HG03108 (cell line): ENCODE measurements around the gene FAM89A.
"Not testable (repeated sequence)": the region's sequence is repeated elsewhere in the genome, so short reads cannot be mapped to it uniquely, and the experiment has no call there.

ENCODE experiments used
- ATAC-seq: cut with Tn5 transposase; IDR thresholded peaks from one replicate; pipeline ENCODE4 v1.9.1; 2021; ENCODE audit warnings: moderate library complexity; ENCODE audit not compliant: unreplicated experiment

Gene FAM89A

GRCh38 chr1:231035799-231036198, 4.3 kb downstream of the FAM89A start:
- ATAC-seq = no peak

GRCh38 chr1:231032963-231033362, 7.1 kb downstream of the FAM89A start:
- no peak for ATAC-seq

DNA sequence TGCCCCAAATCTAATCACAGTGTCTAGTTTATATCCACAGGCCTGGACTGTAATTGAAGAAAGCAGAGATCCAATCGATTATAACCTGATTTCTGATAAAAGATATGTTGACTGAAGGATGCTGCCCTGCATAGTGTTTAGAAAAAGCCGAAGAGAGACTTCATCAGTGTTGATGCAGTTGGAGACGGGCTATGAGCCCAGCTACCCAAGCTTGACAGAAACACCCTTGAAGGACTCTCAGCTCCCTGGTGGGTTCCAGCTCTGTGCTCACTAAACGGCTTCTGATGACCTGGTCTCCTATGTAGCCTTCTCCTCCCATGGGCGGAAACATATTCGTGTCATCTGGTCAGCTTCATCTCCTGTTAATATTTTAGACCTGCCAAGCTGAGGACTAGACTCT, 10.2 kb downstream of the FAM89A start:
- no peak for ATAC-seq

GRCh38 chr1:231029247-231029646, 10.8 kb downstream of the FAM89A start:
- not testable (repeated sequence) for ATAC-seq

DNA sequence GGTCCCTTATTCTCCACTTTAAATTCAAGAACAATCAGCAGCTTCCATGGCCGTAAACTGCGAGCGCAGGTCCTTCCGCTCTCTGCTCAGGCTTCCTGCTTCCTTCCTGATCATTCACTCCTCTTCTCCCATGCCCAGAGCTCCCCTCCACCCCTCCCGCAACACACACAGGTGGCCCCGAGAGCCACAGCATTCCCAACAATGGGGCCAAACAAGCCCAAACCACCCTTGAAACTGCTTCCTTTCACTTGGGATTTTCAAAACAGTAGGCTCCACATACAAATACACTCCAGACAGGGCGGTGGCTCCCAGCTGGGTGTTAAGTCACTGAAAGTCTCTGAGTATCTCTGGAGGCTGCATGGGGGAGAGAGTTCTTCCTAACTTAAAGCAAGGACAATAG, 11.4 kb downstream of the FAM89A start:
- no peak for ATAC-seq

- ATAC-seq = no peak
These were observed 12.1 kb downstream of the FAM89A start for GRCh38 chr1:231027971-231028370.

GRCh38 chr1:231027136-231027925, 12.7 kb downstream of the FAM89A start:
- no peak for ATAC-seq

- ATAC-seq = no peak
These were observed 13.5 kb downstream of the FAM89A start for GRCh38 chr1:231026576-231026975.

DNA sequence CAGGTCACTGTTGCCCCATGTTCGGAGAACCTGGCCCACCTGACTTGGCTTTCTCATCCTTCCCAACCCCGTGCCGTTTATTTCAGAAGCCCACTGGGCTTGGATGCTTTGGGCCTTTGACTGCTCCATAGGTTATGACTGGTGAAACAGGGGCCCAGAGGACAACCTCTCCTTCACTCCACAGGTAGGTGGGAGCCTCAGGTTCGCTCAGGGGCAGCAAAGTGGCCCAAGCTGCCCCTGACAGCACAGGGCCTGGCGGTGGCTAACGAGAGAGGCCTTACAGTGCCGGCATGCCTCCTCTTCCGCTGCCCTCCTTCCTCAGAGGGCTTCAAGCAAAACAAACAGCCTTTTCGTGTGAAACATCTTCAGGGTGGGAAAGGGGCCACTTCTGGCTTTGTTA, 16.9 kb downstream of the FAM89A start:
- no peak for ATAC-seq

GRCh38 chr1:231022543-231022942, 17.5 kb downstream of the FAM89A start:
- ATAC-seq = not testable (repeated sequence)

- no peak for ATAC-seq
These were observed 18.5 kb downstream of the FAM89A start for GRCh38 chr1:231021540-231022031.

- ATAC-seq = no peak
These were observed 19.2 kb downstream of the FAM89A start for GRCh38 chr1:231020816-231021215.

DNA sequence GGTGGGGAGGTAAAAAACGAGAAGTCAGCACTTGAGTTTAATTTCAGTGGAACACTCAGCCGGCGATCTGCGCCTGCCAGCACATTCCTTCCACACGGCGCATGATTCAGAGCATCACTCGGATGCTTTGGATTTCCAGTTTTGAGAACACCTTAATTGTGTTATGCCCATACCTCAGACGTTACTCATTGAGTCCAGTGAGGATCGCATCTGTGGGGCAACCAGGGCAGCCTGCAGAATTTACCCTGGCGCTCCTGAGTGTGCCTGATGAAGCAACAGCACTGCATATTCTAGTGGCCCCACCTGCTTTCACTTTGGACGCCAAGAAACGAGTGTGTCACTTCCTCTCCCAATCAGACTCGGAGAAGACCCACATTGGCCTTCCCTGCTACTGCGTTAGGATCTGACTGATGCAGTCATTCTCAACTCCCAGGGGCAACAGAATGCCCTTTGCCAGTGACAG, 19.9 kb downstream of the FAM89A start:
- ATAC-seq = no peak

- no peak for ATAC-seq
These were observed 20.3 kb downstream of the FAM89A start for GRCh38 chr1:231019711-231020110.

DNA sequence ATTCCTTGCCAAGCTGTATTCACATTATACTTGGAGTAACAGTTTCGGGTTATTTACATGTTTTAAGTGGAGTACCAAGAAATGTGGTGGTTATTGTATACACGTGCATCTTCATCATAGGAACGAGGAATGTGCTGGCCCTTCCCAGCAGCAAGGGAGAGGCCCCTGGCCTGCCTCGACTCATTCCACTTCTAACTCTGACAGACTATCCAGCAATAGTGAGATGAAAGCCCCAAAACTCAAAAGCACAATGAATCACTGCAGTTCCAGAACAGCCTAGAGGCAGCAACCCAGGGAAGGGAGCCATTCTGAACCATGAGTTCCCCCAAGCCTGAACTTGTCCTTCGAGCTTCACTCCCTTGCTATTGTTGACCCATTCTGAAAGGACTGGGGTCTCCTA, 23.1 kb downstream of the FAM89A start:
- no peak for ATAC-seq

DNA sequence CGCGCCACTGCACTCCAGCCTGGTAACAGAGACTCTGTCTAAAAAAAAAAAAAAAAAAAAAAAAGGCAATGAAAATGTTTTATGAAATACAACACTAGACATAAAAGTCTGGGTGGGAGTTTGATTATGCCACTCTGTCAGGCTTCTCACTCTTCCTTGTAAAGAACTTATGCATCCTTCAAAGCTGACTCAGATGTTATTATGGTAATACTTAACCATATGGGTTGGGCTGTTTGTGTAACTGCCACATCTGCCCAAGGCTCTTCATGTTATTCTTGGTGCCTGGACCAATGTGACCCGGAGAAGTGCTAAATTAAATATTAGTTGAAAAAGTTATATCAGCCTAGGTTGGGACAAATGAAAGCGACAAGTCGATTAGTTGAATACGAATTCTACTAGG, 23.8 kb downstream of the FAM89A start:
- ATAC-seq = no peak

DNA sequence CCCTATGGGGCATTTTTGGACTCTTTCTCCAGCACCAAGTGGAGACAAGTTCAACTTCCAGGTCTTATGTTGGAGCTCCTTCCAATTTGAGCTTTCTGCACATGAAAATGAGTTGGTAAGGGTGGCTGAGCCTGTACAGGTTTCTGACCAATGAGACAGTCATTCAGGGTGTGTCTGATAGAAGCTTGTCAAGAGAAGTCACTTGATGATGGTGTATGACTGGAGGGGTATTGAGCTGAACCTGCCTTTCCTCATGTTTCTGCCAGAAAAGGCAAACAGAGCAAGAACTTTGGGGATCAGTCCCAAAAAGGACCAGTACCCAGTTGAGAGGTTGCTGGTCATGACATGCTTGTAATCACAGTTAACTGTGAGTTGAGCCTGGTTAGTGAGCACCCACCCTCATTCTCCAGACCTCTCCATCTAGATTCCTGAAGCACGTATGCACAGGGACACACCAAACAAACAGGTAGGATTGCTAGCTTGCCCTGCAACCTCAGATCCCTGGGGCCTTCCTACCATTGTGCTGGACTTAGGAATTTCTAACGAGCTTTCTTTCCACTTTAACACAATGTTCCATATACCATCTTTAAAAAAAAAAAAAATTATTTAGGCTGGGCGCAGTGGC, 26.6 kb downstream of the FAM89A start:
- no peak for ATAC-seq

- no peak for ATAC-seq
These were observed 28.1 kb downstream of the FAM89A start for GRCh38 chr1:231011963-231012362.

DNA sequence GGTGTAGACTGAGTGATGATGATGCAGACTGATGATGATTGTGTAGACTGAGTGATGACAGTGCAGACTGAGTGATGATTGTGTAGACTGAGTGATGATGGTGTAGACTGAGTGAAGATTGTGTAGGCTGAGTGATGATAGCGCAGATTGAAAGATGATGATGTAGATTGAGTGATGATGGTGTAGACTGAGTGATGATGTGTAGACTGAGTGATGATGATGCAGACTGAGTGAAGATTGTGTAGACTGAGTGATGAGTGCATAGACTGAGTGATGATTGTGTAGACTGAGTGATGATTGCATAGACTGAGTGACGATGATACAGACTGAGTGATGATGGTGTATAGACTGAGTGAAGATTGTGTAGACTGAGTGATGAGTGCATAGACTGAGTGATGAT, 28.7 kb downstream of the FAM89A start:
- ATAC-seq = no peak

GRCh38 chr1:231007535-231007934, 32.5 kb downstream of the FAM89A start:
- not testable (repeated sequence) for ATAC-seq

DNA sequence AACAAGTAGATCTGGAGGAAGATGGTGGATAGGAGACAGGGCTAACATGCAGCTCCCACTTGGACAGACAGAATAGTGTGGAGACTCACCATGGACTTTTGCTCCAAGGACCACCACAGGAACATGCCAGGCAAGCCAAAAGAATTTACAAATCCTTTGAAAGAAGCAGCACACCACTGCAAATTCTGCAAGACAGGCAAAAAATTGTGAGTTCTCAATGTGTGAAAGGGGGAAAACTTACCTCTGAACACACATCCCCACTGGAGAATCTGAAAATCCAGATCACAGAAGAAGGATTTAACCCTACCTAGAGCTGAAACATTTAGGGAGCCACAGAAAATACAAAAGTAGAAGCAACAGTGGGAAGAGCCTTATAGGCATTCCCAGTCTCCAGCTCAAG, 38.2 kb downstream of the FAM89A start:
- ATAC-seq = no peak

- no peak for ATAC-seq
These were observed 39.4 kb downstream of the FAM89A start for GRCh38 chr1:231000639-231001038.
